Activated naive CD4-positive, alpha-beta T cell treated with anti-CD3 and anti-CD28 coated beads for 36 hours (primary cell): ENCODE results near the gene ANKRD31. TPM values are rescaled to one million over a fixed set of nuclear protein-coding genes. Genes with fewer than 3 reads are reported as not detected.
"Not testable (repeated sequence)": the region's sequence is repeated elsewhere in the genome, so short reads cannot be mapped to it uniquely, and the experiment has no call there.

Experiments used
- CTCF ChIA-PET: fragments of 350-600 bp; sonication (Branson Sonifier 250); formaldehyde crosslinking; loops from one replicate; lab custom pipeline; 2021; ENCODE audit warnings: antibody characterized with exemption; lab: Charles Lee
- DNase-seq: peaks from one replicate; pipeline ENCODE4 v3.0.0-alpha.2; 2020
- H3K27ac Mint-ChIP-seq: one replicate; pipeline ENCODE4 v1.8.0; 2021; ENCODE audit warnings: mild to moderate bottlenecking, mixed read lengths
- H3K27me3 Mint-ChIP-seq: one replicate; pipeline ENCODE4 v1.8.0; 2021; ENCODE audit warnings: low read depth, mixed read lengths
- H3K36me3 Mint-ChIP-seq: one replicate; pipeline ENCODE4 v1.8.0; 2021; ENCODE audit warnings: low read depth, mixed read lengths
- H3K4me1 Mint-ChIP-seq: one replicate; pipeline ENCODE4 v1.8.0; 2021; ENCODE audit warnings: low read depth, mixed read lengths
- H3K4me3 Mint-ChIP-seq: one replicate; pipeline ENCODE4 v1.8.0; 2021; ENCODE audit warnings: mild to moderate bottlenecking, moderate library complexity, mixed read lengths
- H3K9me3 Mint-ChIP-seq: one replicate; pipeline ENCODE4 v1.8.0; 2021; ENCODE audit warnings: mixed read lengths
- intact Hi-C: fragments of 100-400 bp; cut with micrococcal nuclease; formaldehyde crosslinking; loops from one replicate; pipeline ENCODE4 v1.15.1; 2023
- total RNA-seq, 2 experiments: library from RNA; stranded (reverse); gene quantifications; one replicate each; pipeline ENCODE4 v1.2.3, GENCODE V29; 2021

Gene ANKRD31
- total RNA-seq, 2 experiments from 2014 or later, result 0.35 to 0.36 TPM

GRCh38 chr5:75220787-75221186 lies 15.9 kb downstream of the ANKRD31 start:
- intact Hi-C loops, H3K27ac Mint-ChIP-seq, H3K4me1 Mint-ChIP-seq, DNase-seq, H3K4me3 Mint-ChIP-seq, CTCF ChIA-PET, H3K27me3 Mint-ChIP-seq: not testable (repeated sequence)
- Mint-ChIP-seq H3K36me3 (peaks cover 30% of the 10 kb centered on the region), H3K9me3 (peaks cover 17% of the 10 kb centered on the region)

DNA sequence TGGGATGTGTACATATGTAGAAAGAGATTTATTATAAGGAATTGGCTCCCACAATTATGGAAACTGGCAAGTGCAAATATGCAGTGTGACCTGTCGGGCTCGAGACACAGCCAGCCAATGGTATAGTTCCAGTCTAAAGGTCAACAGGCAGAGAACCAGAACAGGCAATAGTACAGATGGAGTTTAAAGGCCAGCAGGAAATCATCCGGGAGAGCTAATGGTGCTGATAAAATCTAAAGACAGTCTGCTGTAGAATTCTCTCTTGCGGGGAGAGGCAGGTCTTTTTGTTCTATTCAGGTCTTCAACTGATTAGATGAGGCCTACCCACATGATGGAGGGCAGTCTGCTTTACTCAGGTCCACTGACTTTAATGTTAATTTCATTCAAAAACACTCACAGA lies 21.8 kb downstream of the ANKRD31 start:
- intact Hi-C loops, result no loop called here
- Mint-ChIP-seq H3K4me3 (no peak overlapping the region), H3K9me3 (peaks cover 15% of the 10 kb centered on the region), H3K4me1 (peaks cover 9% of the 10 kb centered on the region), H3K36me3 (peaks cover 20% of the 10 kb centered on the region), H3K27ac (no peak overlapping the region), H3K27me3 (no peaks in the 10 kb centered on the region)
- CTCF ChIA-PET, result no interaction called here
- no peak for DNase-seq

GRCh38 chr5:75214409-75214808 lies 22.3 kb downstream of the ANKRD31 start:
- CTCF ChIA-PET, result interaction anchor here (0.6 kb wide), 1 partner anchor 222 kb away, joined by 3 read pairs; no protein-coding TSS in a partner anchor
- Mint-ChIP-seq H3K27me3 (no peaks in the 10 kb centered on the region), H3K9me3 (peaks cover 15% of the 10 kb centered on the region), H3K4me1 (peaks cover 9% of the 10 kb centered on the region), H3K4me3 (no peak overlapping the region), H3K27ac (no peak overlapping the region), H3K36me3 (peaks cover 17% of the 10 kb centered on the region)
- intact Hi-C loops, result no loop called here
- DNase-seq, result no peak

GRCh38 chr5:75203604-75204003 lies 33.1 kb downstream of the ANKRD31 start:
- Mint-ChIP-seq H3K9me3 (no peaks in the 10 kb centered on the region), H3K27ac (no peak overlapping the region), H3K27me3 (no peaks in the 10 kb centered on the region), H3K36me3 (no peaks in the 10 kb centered on the region), H3K4me1 (no peaks in the 10 kb centered on the region), H3K4me3 (no peak overlapping the region)
- CTCF ChIA-PET, result no interaction called here
- intact Hi-C loops, result no loop called here
- no peak for DNase-seq

DNA sequence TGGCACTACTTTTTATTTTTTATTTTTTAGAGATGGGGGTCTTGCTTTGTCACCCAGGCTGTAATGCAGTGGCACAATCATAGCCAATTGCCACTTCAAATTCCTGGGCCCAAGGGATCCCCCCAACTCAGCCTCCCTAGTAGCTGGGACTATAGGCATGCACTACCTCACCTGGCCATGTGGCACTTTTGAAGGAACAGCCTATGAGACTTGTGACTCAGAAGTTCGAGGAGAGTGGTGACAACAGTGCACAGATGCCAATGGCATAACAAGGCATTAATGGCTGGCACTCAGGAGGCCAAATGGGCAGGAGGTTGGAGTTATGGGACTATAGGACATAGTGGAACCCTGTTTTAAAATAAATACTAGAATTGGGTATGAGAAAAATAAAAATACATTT lies 33.7 kb downstream of the ANKRD31 start:
- CTCF ChIA-PET, result no interaction called here
- Mint-ChIP-seq H3K4me1 (no peaks in the 10 kb centered on the region), H3K36me3 (no peaks in the 10 kb centered on the region), H3K27me3 (no peaks in the 10 kb centered on the region), H3K9me3 (no peaks in the 10 kb centered on the region), H3K4me3 (no peak overlapping the region), H3K27ac (no peak overlapping the region)
- no peak for DNase-seq
- intact Hi-C loops, result no loop called here

GRCh38 chr5:75200776-75201175 lies 35.9 kb downstream of the ANKRD31 start:
- Mint-ChIP-seq H3K4me3 (no peak overlapping the region), H3K9me3 (no peaks in the 10 kb centered on the region), H3K36me3 (no peaks in the 10 kb centered on the region), H3K27ac (no peak overlapping the region), H3K27me3 (no peaks in the 10 kb centered on the region), H3K4me1 (no peaks in the 10 kb centered on the region)
- CTCF ChIA-PET, result no interaction called here
- intact Hi-C loops, result no loop called here
- DNase-seq, result no peak

DNA sequence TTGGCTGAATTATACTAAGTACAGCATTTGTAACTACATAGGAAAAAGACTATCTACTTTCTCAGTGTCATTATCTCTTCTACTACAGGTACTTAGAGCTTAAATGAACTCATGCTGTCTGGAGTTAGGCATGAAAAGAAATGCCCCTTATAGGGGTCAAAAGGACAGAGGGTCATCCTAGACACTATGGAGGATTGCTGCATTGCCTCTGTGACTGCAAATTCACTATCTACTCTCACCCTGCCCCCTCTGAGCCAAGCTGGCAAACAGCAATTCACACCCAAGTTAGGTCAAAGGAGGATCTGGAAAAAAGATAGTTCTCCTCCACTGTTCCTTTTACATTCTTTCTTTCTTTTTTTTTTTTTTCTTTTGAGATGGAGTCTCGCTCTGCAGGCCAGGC lies 36.7 kb downstream of the ANKRD31 start:
- intact Hi-C loops, result no loop called here
- CTCF ChIA-PET, result interaction anchor here (0.7 kb wide), 1 partner anchor 645 kb away, joined by 4 read pairs; no protein-coding TSS in a partner anchor
- no peaks in the 10 kb centered on the region for H3K36me3 Mint-ChIP-seq
- no peak overlapping the region for H3K27ac Mint-ChIP-seq
- no peaks in the 10 kb centered on the region for H3K27me3 Mint-ChIP-seq
- H3K9me3 Mint-ChIP-seq, result no peaks in the 10 kb centered on the region
- H3K4me1 Mint-ChIP-seq, result peaks cover 2% of the 10 kb centered on the region
- H3K4me3 Mint-ChIP-seq, result no peak overlapping the region
- no peak for DNase-seq

GRCh38 chr5:75199071-75199470 lies 37.6 kb downstream of the ANKRD31 start:
- intact Hi-C loops, result no loop called here
- peaks cover 2% of the 10 kb centered on the region for H3K4me1 Mint-ChIP-seq
- CTCF ChIA-PET, result no interaction called here
- no peaks in the 10 kb centered on the region for H3K36me3 Mint-ChIP-seq
- no peak for DNase-seq
- no peak overlapping the region for H3K4me3 Mint-ChIP-seq
- H3K27ac Mint-ChIP-seq, result no peak overlapping the region
- no peaks in the 10 kb centered on the region for H3K27me3 Mint-ChIP-seq
- no peaks in the 10 kb centered on the region for H3K9me3 Mint-ChIP-seq

DNA sequence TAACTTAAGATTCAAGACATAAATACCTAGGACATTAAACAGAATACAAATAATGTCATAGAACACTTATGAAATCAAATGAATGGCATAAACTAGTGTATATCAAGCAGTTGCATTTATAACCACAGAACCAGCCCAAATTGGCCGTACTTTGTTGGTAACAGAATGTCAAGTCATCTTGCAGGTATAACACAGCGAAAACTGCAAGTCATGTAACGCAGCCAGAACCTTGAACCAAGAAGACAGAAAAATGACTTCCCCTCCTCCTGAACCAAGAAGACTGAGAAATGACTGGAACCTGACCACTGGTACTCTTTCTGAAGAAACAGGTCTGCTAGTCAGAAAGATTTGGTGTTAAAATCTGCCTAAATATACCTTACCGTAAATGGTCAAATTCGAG lies 38.9 kb downstream of the ANKRD31 start:
- Mint-ChIP-seq H3K27ac (no peak overlapping the region), H3K4me1 (peaks cover 9% of the 10 kb centered on the region), H3K4me3 (no peak overlapping the region), H3K36me3 (no peaks in the 10 kb centered on the region), H3K9me3 (no peaks in the 10 kb centered on the region), H3K27me3 (no peaks in the 10 kb centered on the region)
- DNase-seq, result no peak
- CTCF ChIA-PET, result no interaction called here
- intact Hi-C loops, result no loop called here

DNA sequence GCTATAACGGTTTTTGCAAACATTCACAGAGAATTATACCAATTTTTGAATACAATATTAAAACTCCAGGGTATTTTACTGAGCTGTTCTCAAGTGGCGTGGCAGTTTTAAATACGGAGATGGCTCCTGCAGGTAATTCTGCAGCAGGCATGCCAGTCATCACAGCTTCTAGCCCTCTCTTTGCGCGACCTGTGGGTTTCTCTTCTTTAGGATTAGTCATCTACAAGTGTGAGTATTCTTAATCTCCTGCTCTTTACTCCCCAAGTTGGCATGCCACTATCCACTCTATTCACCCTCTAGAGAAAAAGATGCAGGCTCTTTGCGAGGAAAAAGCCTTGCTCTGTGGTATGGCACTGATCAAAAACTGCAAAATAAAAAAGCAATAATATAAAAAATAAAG lies 43.9 kb downstream of the ANKRD31 start:
- no peak overlapping the region for H3K27ac Mint-ChIP-seq
- no peaks in the 10 kb centered on the region for H3K9me3 Mint-ChIP-seq
- intact Hi-C loops, result loop anchor here (2.0 to 5.0 kb wide), 2 partner anchors 142 to 256 kb away; no protein-coding TSS in a partner anchor
- H3K4me3 Mint-ChIP-seq, result no peak overlapping the region
- CTCF ChIA-PET, result interaction anchor here (0.6 kb wide), 1 partner anchor 317 kb away, joined by 3 read pairs; no protein-coding TSS in a partner anchor
- no peaks in the 10 kb centered on the region for H3K36me3 Mint-ChIP-seq
- peaks cover 26% of the 10 kb centered on the region for H3K4me1 Mint-ChIP-seq
- H3K27me3 Mint-ChIP-seq, result no peaks in the 10 kb centered on the region
- peak; percentile 58 for DNase-seq

GRCh38 chr5:75192264-75192663 lies 44.4 kb downstream of the ANKRD31 start:
- DNase-seq, result no peak
- CTCF ChIA-PET, result interaction anchor here (0.6 kb wide), 1 partner anchor 318 kb away, joined by 3 read pairs; no protein-coding TSS in a partner anchor
- Mint-ChIP-seq H3K27me3 (no peaks in the 10 kb centered on the region), H3K4me1 (peaks cover 28% of the 10 kb centered on the region), H3K4me3 (no peak overlapping the region), H3K27ac (no peak overlapping the region), H3K36me3 (no peaks in the 10 kb centered on the region), H3K9me3 (no peaks in the 10 kb centered on the region)
- intact Hi-C loops, result loop anchor here (2.0 to 5.0 kb wide), 2 partner anchors 141 to 255 kb away; no protein-coding TSS in a partner anchor

DNA sequence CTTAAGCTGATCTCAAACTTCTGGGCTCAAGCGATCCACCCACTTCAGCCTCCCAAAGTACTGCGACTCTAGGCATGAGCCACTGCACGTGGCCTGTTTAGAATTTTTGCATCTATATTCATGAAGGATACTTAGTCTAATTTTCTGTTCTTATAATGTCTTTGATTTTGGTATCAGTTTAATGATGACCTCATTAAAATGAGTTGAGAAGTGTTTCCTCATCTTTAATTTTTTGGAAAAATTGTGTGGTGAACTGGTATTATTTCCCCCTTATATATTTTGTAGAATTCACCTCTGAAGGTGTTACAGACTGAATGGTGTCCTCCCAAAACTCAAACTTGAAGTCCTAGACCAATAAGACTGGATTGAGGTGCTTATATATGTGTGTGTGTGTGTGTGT lies 46.5 kb downstream of the ANKRD31 start:
- Mint-ChIP-seq H3K27ac (no peak overlapping the region), H3K9me3 (no peaks in the 10 kb centered on the region), H3K36me3 (no peaks in the 10 kb centered on the region), H3K4me1 (peaks cover 38% of the 10 kb centered on the region), H3K27me3 (no peaks in the 10 kb centered on the region), H3K4me3 (no peak overlapping the region)
- DNase-seq, result no peak
- intact Hi-C loops, result loop anchor here (5.0 kb wide), 1 partner anchor 253 kb away; no protein-coding TSS in a partner anchor
- CTCF ChIA-PET, result no interaction called here

- Mint-ChIP-seq H3K27me3 (no peaks in the 10 kb centered on the region), H3K4me3 (no peak overlapping the region), H3K9me3 (no peaks in the 10 kb centered on the region), H3K27ac (no peak overlapping the region), H3K4me1 (peaks cover 45% of the 10 kb centered on the region), H3K36me3 (no peaks in the 10 kb centered on the region)
- intact Hi-C loops, result no loop called here
- CTCF ChIA-PET, result interaction anchor here (1.3 to 2.2 kb wide), 2 partner anchors 23 to 47 kb away, joined by 3 to 7 read pairs; partner anchors contain the start of gene ANKRD31
- DNase-seq, result no peak
Measured at GRCh38 chr5:75189353-75189752, 47.3 kb downstream of the ANKRD31 start.
